ENCODE results near the gene DNTT. TPM values are rescaled to one million over a fixed set of nuclear protein-coding genes. Genes with fewer than 3 reads are reported as not detected.

DNTT gene
- total RNA-seq, 1 experiment from 2014 or later, result not detected

DNA sequence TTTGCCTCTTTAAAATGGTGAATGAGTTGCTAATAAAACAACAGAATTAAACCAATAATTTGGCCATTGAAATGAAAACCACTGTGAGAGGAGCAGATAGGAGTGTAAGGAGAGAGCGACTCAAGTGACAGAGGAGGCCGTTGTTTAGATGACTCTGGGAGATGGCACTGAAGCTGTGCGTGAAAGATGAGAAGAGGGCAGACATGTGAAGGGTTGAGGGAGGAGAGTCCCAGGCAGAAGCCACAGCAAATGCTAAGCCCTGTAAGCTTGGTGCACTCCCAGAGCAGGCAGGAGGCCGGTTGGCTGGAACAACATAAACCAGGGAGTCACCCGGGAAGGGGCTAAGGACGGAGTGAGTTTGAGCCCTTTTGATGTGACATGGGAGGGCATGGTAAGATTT lies 55.4 kb downstream of the DNTT start:
- Mint-ChIP-seq H3K4me1 (ENCODE audit: low read depth, unreplicated experiment) (no peaks in the 10 kb centered on the region), H3K36me3 (ENCODE audit: insufficient read depth, unreplicated experiment) (no peaks in the 10 kb centered on the region), H3K4me3 (ENCODE audit: unreplicated experiment) (no peak overlapping the region), H3K9me3 (ENCODE audit: unreplicated experiment) (no peaks in the 10 kb centered on the region), H3K27ac (ENCODE audit: unreplicated experiment) (no peak overlapping the region), H3K27me3 (ENCODE audit: insufficient read depth, unreplicated experiment) (peaks cover 16% of the 10 kb centered on the region)
- Histone ChIP-seq H3K9me3 (no peaks in the 10 kb centered on the region; the same call in 1 of the 2 replicates), H3K4me1 (no peaks in the 10 kb centered on the region), H3K4me3 (ENCODE audit: low read depth, low read length) (no peak overlapping the region), H3K36me3 (ENCODE audit: control insufficient read depth, insufficient read depth, low read length) (no peaks in the 10 kb centered on the region), H3K27me3 (replicated peaks; ENCODE audit: control insufficient read depth, insufficient read depth, low read length) (no peaks in the 10 kb centered on the region; the same call in 1 of the 2 replicates)
- POLR2A ChIA-PET, result no interaction called here
- CTCF ChIA-PET, result interaction anchor here (0.6 kb wide), 1 partner anchor 797 kb away, joined by 3 read pairs; no protein-coding TSS in a partner anchor
- no peak for DNase-seq
- TF ChIP-seq, protein P1, sequence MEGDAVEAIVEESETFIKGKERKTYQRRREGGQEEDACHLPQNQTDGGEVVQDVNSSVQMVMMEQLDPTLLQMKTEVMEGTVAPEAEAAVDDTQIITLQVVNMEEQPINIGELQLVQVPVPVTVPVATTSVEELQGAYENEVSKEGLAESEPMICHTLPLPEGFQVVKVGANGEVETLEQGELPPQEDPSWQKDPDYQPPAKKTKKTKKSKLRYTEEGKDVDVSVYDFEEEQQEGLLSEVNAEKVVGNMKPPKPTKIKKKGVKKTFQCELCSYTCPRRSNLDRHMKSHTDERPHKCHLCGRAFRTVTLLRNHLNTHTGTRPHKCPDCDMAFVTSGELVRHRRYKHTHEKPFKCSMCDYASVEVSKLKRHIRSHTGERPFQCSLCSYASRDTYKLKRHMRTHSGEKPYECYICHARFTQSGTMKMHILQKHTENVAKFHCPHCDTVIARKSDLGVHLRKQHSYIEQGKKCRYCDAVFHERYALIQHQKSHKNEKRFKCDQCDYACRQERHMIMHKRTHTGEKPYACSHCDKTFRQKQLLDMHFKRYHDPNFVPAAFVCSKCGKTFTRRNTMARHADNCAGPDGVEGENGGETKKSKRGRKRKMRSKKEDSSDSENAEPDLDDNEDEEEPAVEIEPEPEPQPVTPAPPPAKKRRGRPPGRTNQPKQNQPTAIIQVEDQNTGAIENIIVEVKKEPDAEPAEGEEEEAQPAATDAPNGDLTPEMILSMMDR (IDR thresholded peaks at IDR 0.05; ENCODE audit: insufficient read depth in 1 of 2, low read depth in 1 of 2, low read length in 1 of 2, severe bottlenecking in 1 of 2, unreplicated experiment in 1 of 2), result no peak
- no TSS peak for BruUV-seq (replicated peaks)
- intact Hi-C loops (cut with micrococcal nuclease; ENCODE audit: unreplicated experiment), result no loop called here

DNA sequence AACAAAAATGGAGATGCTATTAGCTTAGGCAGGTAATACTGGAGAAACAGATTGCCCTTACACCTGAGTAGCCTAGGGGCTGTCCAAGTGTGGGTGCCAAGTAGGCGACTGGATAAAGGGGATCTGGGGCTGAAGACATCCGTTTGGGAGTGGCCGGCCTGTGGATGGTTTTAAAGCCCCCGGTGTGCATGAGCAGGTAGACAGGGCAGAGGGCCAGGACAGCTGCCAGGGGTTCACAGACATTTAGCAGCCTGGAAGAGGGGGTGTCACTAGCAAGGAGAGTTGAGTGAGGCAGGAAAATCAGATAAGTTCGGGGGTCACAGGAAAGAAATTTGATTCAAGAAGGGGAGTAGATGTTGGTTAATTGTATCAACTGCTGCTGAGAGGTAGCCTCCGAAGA lies 56.1 kb downstream of the DNTT start:
- H3K36me3 Mint-ChIP-seq (ENCODE audit: insufficient read depth, unreplicated experiment), result no peaks in the 10 kb centered on the region
- H3K36me3 ChIP-seq (ENCODE audit: control insufficient read depth, insufficient read depth, low read length), result no peaks in the 10 kb centered on the region
- H3K9me3 Mint-ChIP-seq (ENCODE audit: unreplicated experiment), result no peaks in the 10 kb centered on the region
- no peaks in the 10 kb centered on the region for H3K4me1 Mint-ChIP-seq (ENCODE audit: low read depth, unreplicated experiment)
- no peak overlapping the region for H3K4me3 Mint-ChIP-seq (ENCODE audit: unreplicated experiment)
- DNase-seq, result no peak
- TF ChIP-seq, protein P1 (IDR thresholded peaks at IDR 0.05; ENCODE audit: insufficient read depth in 1 of 2, low read depth in 1 of 2, low read length in 1 of 2, severe bottlenecking in 1 of 2, unreplicated experiment in 1 of 2), result no peak
- intact Hi-C loops (cut with micrococcal nuclease; ENCODE audit: unreplicated experiment), result no loop called here
- no peaks in the 10 kb centered on the region for H3K4me1 ChIP-seq
- POLR2A ChIA-PET, result no interaction called here
- H3K27me3 ChIP-seq (replicated peaks; ENCODE audit: control insufficient read depth, insufficient read depth, low read length), result no peaks in the 10 kb centered on the region; the same call in 1 of the 2 replicates
- H3K27me3 Mint-ChIP-seq (ENCODE audit: insufficient read depth, unreplicated experiment), result peaks cover 16% of the 10 kb centered on the region
- no peak overlapping the region for H3K27ac Mint-ChIP-seq (ENCODE audit: unreplicated experiment)
- H3K9me3 ChIP-seq, result no peaks in the 10 kb centered on the region; the same call in 1 of the 2 replicates
- BruUV-seq (replicated peaks), result no TSS peak
- CTCF ChIA-PET, result no interaction called here
- H3K4me3 ChIP-seq (ENCODE audit: low read depth, low read length), result no peak overlapping the region

DNA sequence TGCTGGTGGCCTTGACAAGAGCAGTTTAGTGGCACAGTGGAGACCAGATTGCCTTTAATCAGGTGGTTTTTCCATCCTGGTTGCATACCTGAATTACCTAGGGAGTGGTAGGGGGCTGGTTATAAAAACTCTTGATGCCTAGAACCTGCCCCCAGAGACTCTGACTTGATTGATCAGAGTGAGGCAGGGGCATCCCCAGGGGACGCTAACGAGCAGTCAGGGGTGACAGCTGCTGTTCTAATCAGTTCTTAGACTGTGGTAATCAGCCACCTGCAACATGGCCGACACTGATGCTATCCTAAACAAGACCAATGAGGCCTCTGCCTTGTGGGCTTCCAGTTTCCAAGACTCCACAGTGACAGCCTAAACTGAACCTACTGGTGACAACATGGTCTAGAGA lies 56.5 kb downstream of the DNTT start:
- Histone ChIP-seq H3K27me3 (replicated peaks; ENCODE audit: control insufficient read depth, insufficient read depth, low read length) (no peaks in the 10 kb centered on the region; the same call in 1 of the 2 replicates), H3K9me3 (no peaks in the 10 kb centered on the region; the same call in 1 of the 2 replicates), H3K4me1 (no peaks in the 10 kb centered on the region), H3K36me3 (ENCODE audit: control insufficient read depth, insufficient read depth, low read length) (no peaks in the 10 kb centered on the region), H3K4me3 (ENCODE audit: low read depth, low read length) (no peak overlapping the region)
- POLR2A ChIA-PET, result no interaction called here
- intact Hi-C loops (cut with micrococcal nuclease; ENCODE audit: unreplicated experiment), result no loop called here
- Mint-ChIP-seq H3K27me3 (ENCODE audit: insufficient read depth, unreplicated experiment) (peaks cover 16% of the 10 kb centered on the region), H3K27ac (ENCODE audit: unreplicated experiment) (no peak overlapping the region), H3K9me3 (ENCODE audit: unreplicated experiment) (no peaks in the 10 kb centered on the region), H3K4me3 (ENCODE audit: unreplicated experiment) (no peak overlapping the region), H3K36me3 (ENCODE audit: insufficient read depth, unreplicated experiment) (no peaks in the 10 kb centered on the region), H3K4me1 (ENCODE audit: low read depth, unreplicated experiment) (no peaks in the 10 kb centered on the region)
- CTCF ChIA-PET, result interaction anchor here (0.6 kb wide), 1 partner anchor 8 kb away, joined by 4 read pairs; no protein-coding TSS in a partner anchor
- BruUV-seq (replicated peaks), result no TSS peak
- TF ChIP-seq, protein P1 (IDR thresholded peaks at IDR 0.05; ENCODE audit: insufficient read depth in 1 of 2, low read depth in 1 of 2, low read length in 1 of 2, severe bottlenecking in 1 of 2, unreplicated experiment in 1 of 2), result no peak
- no peak for DNase-seq
